Body of pancreas (tissue), 4 donors: ENCODE results near the gene CBX4. TPM values are rescaled to one million over a fixed set of nuclear protein-coding genes. Genes with fewer than 3 reads are reported as not detected.

Source experiments
- ATAC-seq: fragments of 150-250 bp; one replicate; pipeline ENCODE4 v1.9.1; 2016
- DNase-seq, 4 donors: peaks; one replicate each; pipeline ENCODE4 v3.0.0-alpha.2; 2019
- H3K27ac ChIP-seq, 4 donors: fragments of 200-600 bp; sonication (generic); 1 replicate in 3 of 4; 2 replicates in 1 of 4; pipeline versions ENCODE4 v1.5.1 to v1.6.1; 2016 to 2019; ENCODE audit warnings: mild to moderate bottlenecking in 1 of 4, mixed read lengths in 1 of 4, moderate library complexity in 1 of 4
- H3K27me3 ChIP-seq, 2 donors: fragments of 200-600 bp; sonication (generic); one replicate each; pipeline ENCODE4 v1.6.0; 2016; ENCODE audit warnings: mild to moderate bottlenecking in 1 of 2
- H3K36me3 ChIP-seq, 2 donors: fragments of 200-600 bp; sonication (generic); replicated peaks in 1 of 2; 2 replicates each; pipeline ENCODE4 v1.5.1; 2016; ENCODE audit warnings: low read depth in 2 of 2; ENCODE audit not compliant: insufficient read depth in 1 of 2
- H3K4me1 ChIP-seq: fragments of 200-600 bp; sonication (generic); one replicate; pipeline ENCODE4 v1.6.0; 2016
- H3K4me3 ChIP-seq, 2 donors: fragments of 200-600 bp; sonication (generic); 1 replicate in 1 of 2; 2 replicates in 1 of 2; pipeline ENCODE4 v1.5.1; 2016 to 2019
- H3K9me3 ChIP-seq, 3 donors: fragments of 200-600 bp; sonication (generic); 1 replicate in 2 of 3; 2 replicates in 1 of 3; pipeline ENCODE4 v1.5.1; 2016
- POLR2A ChIP-seq, 3 donors: fragments of 450-650 bp; IDR thresholded peaks; one replicate each; pipeline ENCODE4 v1.6.1; 2016; ENCODE audit warnings: antibody characterized with exemption in 3 of 3, mild to moderate bottlenecking in 2 of 3
- WGBS, 2 donors: methylation state at CpG; one replicate each; pipeline ENCODE4 v1.1.5; 2017; 5-methylcytosine and 5-hydroxymethylcytosine counted together
- intact Hi-C: fragments of 100-400 bp; cut with DNase I; formaldehyde crosslinking; loops from one replicate; pipeline ENCODE4 v1.15.1; 2023
- total RNA-seq, 2 donors: library from RNA; depleted of rRNA; stranded (reverse); fragments of >200 nt; gene quantifications; one replicate each; pipeline ENCODE4 v1.1.0, GENCODE V29; 2016
- TF ChIP-seq, protein P1 (sequence below), 7 experiments: fragments of 450-650 bp in 4 of 7; fragments of 200-600 bp in 3 of 7; sonication (generic) in 3 of 7; IDR thresholded peaks; one replicate each; pipeline ENCODE4 v1.5.1; 2016 to 2019; ENCODE audit warnings: antibody characterized with exemption in 7 of 7

Gene CBX4
- total RNA-seq, 2 donors from 2014 or later, result 15.6 to 17.8 TPM

DNA sequence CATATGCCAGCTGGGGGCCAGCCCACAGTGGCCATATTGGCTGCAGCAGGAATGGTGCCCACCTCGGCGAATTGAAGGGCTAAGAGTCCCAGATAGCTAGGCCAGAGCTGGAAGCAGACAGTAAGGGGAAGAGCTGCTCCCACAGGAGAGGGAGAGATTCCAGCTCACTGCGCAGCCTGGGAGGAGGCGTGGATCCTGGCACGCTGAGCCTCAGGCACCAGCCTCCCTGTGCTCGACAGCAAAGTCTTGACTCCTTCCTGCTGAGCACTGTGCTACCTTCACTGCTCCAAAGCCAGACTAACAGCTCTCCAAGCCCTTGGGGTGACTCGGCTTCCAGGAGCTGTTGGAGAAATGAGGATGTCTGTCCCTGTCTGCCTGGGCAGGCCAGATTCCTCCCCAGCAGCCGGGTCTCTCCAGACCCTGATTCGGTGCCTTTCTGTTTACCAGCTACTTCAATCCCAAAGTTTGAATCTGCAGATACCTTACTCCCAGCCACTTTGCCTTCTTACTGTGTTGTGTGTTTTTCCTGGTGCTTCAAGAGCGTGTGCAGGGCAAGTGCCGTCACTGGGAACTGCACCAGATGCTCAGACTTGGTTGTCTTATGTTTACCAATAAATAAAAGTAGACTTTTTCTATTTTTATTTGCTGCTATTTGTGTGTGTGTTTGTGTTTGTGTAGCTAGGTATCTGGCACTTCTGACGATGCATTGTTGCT, 52.2 kb downstream of the CBX4 start:
- Histone ChIP-seq H3K4me3 (no peak overlapping the region), H3K4me1 (peaks cover 23% of the 10 kb centered on the region), H3K9me3 (no peaks in the 10 kb centered on the region), H3K27me3 (peaks cover 0 to 27% of the 10 kb centered on the region in 2 donors), H3K36me3 (no peaks in the 10 kb centered on the region), H3K27ac (no peak overlapping the region)
- intact Hi-C loops, result no loop called here
- TF ChIP-seq, protein P1, sequence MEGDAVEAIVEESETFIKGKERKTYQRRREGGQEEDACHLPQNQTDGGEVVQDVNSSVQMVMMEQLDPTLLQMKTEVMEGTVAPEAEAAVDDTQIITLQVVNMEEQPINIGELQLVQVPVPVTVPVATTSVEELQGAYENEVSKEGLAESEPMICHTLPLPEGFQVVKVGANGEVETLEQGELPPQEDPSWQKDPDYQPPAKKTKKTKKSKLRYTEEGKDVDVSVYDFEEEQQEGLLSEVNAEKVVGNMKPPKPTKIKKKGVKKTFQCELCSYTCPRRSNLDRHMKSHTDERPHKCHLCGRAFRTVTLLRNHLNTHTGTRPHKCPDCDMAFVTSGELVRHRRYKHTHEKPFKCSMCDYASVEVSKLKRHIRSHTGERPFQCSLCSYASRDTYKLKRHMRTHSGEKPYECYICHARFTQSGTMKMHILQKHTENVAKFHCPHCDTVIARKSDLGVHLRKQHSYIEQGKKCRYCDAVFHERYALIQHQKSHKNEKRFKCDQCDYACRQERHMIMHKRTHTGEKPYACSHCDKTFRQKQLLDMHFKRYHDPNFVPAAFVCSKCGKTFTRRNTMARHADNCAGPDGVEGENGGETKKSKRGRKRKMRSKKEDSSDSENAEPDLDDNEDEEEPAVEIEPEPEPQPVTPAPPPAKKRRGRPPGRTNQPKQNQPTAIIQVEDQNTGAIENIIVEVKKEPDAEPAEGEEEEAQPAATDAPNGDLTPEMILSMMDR (IDR thresholded peaks at IDR 0.05), result no peak
- no peak for TF ChIP-seq POLR2A (IDR thresholded peaks at IDR 0.05)
- DNase-seq (peak in 1 of 4 donors; percentile 48), ATAC-seq (no peak)
- WGBS, 2 donors, result 61 to 72% methylated on average over 11 to 12 of the region's 12 CpGs

DNA sequence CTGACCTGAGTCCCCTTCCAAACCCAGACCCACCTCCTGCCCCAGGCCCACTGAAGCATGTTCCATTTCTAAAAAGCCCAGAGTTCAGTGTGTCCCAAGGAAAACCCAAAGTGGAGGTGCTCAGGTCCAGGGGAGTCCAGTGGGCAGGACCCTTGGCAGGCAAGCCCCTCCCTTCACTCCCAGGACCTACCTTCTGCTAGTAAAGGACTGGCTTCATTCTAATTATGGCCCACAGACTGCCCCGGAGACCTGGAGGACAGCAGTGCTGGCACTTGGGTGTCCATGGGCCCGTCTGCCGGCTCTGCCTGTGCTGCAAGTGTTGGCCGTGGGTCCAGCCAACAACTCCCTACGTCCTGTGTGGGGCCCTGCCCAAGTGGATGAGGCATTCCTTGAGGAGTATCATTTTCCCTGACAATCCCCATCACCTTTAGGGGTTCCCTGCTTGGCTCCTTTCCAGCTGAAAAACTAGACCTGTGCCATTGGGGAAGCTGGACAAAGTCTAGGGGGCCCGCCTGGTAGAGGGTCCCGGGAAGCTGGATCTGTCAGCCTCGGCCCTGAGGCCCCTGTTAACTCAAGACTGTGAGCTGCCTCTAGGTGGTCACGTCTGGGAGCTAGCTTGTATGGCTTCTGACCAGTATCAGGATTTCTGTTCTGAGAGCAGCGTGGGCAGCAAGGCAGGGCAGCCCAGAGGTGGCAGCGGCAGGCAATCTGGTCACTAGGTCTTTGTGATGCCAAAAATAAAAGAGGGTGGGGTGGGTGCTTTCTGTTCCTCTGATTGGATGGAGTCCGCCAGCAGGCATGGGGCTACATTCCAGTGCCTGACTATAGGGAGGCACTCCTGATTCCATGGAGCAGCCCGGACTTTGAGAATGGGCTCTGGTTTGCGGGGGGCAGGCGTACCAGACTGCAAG, 53.1 kb downstream of the CBX4 start:
- ATAC-seq, result no peak
- 89 to 90% methylated on average over 9 to 15 of the region's 15 CpGs for WGBS, 2 donors
- Histone ChIP-seq H3K27ac (no peak overlapping the region), H3K9me3 (no peaks in the 10 kb centered on the region), H3K4me1 (peaks cover 19% of the 10 kb centered on the region), H3K4me3 (no peak overlapping the region), H3K27me3 (peaks cover 0 to 20% of the 10 kb centered on the region in 2 donors), H3K36me3 (no peaks in the 10 kb centered on the region)
- no peak for TF ChIP-seq POLR2A (IDR thresholded peaks at IDR 0.05)
- TF ChIP-seq, protein P1 (IDR thresholded peaks at IDR 0.05), result no peak
- intact Hi-C loops, result no loop called here
- no peak for DNase-seq

DNA sequence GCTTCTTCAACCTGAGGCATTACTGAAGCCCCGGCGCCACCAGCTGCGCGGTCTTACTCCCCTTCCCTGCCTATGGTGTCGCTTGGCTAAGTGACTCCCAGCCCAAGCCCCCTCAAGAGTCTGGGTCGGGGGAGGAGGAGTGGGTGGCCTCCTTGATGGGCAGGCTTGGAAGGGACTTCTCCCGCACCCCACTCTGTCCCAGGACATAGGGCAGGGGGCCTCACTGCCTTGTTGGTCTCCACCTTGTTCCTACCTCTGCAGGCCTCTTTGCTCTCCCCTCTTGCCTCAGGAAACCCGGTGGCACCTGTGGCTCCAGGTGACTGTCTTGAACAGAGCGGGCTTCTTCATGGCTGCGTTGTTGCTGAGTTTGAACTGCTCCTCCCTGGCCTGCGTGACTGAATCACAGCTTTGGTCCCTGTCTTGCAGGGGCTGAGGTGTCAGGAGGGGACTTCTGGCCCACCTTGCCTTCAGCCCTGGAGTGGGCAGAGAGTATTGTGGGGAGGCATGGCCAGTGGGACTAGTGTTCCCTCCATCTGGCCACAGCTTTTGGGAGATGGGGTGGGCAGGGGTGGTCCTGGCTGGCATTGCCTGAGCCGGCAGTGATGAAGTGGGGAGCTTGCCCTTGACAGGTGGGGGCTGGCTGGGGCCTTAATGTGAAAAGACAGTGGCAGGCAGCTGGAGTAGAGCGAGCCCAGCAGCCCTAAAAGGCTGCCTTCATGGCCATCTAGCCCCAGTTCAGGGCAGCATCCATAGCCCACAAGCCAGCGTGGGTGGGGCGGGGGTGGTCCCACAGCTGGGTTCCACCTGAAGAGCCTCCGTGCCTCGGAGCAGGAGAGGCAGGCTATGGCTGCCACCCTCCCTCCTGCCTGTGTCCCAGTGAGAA, 54.0 kb downstream of the CBX4 start:
- Histone ChIP-seq H3K27me3 (peaks cover 0 to 11% of the 10 kb centered on the region in 2 donors), H3K36me3 (no peaks in the 10 kb centered on the region), H3K9me3 (no peaks in the 10 kb centered on the region), H3K4me3 (no peak overlapping the region), H3K27ac (no peak overlapping the region), H3K4me1 (peaks cover 12% of the 10 kb centered on the region)
- intact Hi-C loops, result no loop called here
- 94 to 98% methylated on average over 13 to 17 of the region's 17 CpGs for WGBS, 2 donors
- ATAC-seq (no peak), DNase-seq (no peak)
- TF ChIP-seq POLR2A (IDR thresholded peaks at IDR 0.05), result no peak
- TF ChIP-seq, protein P1 (IDR thresholded peaks at IDR 0.05), result no peak

DNA sequence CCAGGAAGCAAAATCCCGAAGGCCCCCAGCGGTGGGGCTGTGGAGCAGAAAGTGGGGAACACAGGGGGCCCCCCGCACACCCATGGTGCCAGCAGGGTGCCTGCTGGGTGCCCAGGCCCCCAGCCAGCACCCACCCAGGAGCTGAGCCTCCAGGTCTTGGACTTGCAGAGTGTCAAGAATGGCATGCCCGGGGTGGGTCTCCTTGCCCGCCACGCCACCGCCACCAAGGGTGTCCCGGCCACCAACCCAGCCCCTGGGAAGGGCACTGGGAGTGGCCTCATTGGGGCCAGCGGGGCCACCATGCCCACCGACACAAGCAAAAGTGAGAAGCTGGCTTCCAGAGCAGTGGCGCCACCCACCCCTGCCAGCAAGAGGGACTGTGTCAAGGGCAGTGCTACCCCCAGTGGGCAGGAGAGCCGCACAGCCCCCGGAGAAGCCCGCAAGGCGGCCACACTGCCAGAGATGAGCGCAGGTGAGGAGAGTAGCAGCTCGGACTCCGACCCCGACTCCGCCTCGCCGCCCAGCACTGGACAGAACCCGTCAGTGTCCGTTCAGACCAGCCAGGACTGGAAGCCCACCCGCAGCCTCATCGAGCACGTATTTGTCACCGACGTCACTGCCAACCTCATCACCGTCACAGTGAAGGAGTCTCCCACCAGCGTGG, 54.8 kb downstream of the CBX4 start:
- Histone ChIP-seq H3K36me3 (no peaks in the 10 kb centered on the region), H3K4me1 (peaks cover 4% of the 10 kb centered on the region), H3K9me3 (no peaks in the 10 kb centered on the region), H3K4me3 (no peak overlapping the region), H3K27me3 (peaks cover 0 to 4% of the 10 kb centered on the region in 2 donors), H3K27ac (no peak overlapping the region)
- WGBS, 2 donors, result 88 to 94% methylated on average over 22 to 24 of the region's 31 CpGs
- ATAC-seq (no peak), DNase-seq (no peak)
- no peak for TF ChIP-seq POLR2A (IDR thresholded peaks at IDR 0.05)
- TF ChIP-seq, protein P1 (IDR thresholded peaks at IDR 0.05), result no peak
- intact Hi-C loops, result no loop called here
